Activated CD4-positive, alpha-beta memory T cell treated with anti-CD3 and anti-CD28 coated beads for 36 hours (primary cell): Measurements from ENCODE around the gene CEL. TPM values are rescaled to one million over a fixed set of nuclear protein-coding genes. Genes with fewer than 3 reads are reported as not detected.

Source experiments
- CTCF ChIA-PET: fragments of 350-600 bp; sonication (Branson Sonifier 250); formaldehyde crosslinking; loops from one replicate; lab custom pipeline; 2021; ENCODE audit warnings: antibody characterized with exemption, inconsistent platforms; lab: Charles Lee
- POLR2A ChIA-PET: fragments of 350-600 bp; sonication (Branson Sonifier 250); formaldehyde crosslinking; loops from one replicate; lab custom pipeline; 2021; ENCODE audit warnings: antibody characterized with exemption; lab: Charles Lee
- DNase-seq: peaks from one replicate; pipeline ENCODE4 v3.0.0-alpha.2; 2020
- H3K27ac Mint-ChIP-seq: one replicate; pipeline ENCODE4 v1.8.0; 2021; ENCODE audit warnings: mixed read lengths
- H3K27me3 Mint-ChIP-seq: one replicate; pipeline ENCODE4 v1.8.0; 2021; ENCODE audit warnings: mixed read lengths
- H3K36me3 Mint-ChIP-seq: one replicate; pipeline ENCODE4 v1.8.0; 2021; ENCODE audit warnings: mixed read lengths
- H3K4me1 Mint-ChIP-seq: one replicate; pipeline ENCODE4 v1.8.0; 2021; ENCODE audit warnings: low read depth, mixed read lengths
- H3K4me3 Mint-ChIP-seq: one replicate; pipeline ENCODE4 v1.8.0; 2021; ENCODE audit warnings: mild to moderate bottlenecking, mixed read lengths
- H3K9me3 Mint-ChIP-seq: one replicate; pipeline ENCODE4 v1.8.0; 2021; ENCODE audit warnings: mixed read lengths
- intact Hi-C: fragments of 100-400 bp; cut with micrococcal nuclease; formaldehyde crosslinking; loops from one replicate; pipeline ENCODE4 v1.15.1; 2023
- total RNA-seq, 2 experiments: library from RNA; stranded (reverse); gene quantifications; one replicate each; pipeline ENCODE4 v1.2.3, GENCODE V29; 2021

CEL gene
- total RNA-seq, 2 experiments from 2014 or later = 0.88 to 1.0 TPM

- H3K4me3 Mint-ChIP-seq = no peak overlapping the region
- no peaks in the 10 kb centered on the region for H3K27me3 Mint-ChIP-seq
- intact Hi-C loops = no loop called here
- H3K27ac Mint-ChIP-seq = no peak overlapping the region
- DNase-seq = no peak
- ChIA-PET CTCF (no interaction called here), POLR2A (no interaction called here)
- no peaks in the 10 kb centered on the region for H3K9me3 Mint-ChIP-seq
- peaks cover 44% of the 10 kb centered on the region for H3K36me3 Mint-ChIP-seq
- H3K4me1 Mint-ChIP-seq = peaks cover 7% of the 10 kb centered on the region
Observed at GRCh38 chr9:133046900-133047295, 14.9 kb upstream of the CEL start.

GRCh38 chr9:133048595-133048994, 13.2 kb upstream of the CEL start:
- ChIA-PET CTCF (interaction anchor here (0.7 to 1.7 kb wide), 5 partner anchors 27 to 118 kb away, joined by 3 to 8 read pairs (median 3); no protein-coding TSS in a partner anchor), POLR2A (no interaction called here)
- no peaks in the 10 kb centered on the region for H3K27me3 Mint-ChIP-seq
- H3K36me3 Mint-ChIP-seq = peaks cover 36% of the 10 kb centered on the region
- H3K27ac Mint-ChIP-seq = no peak overlapping the region
- H3K4me1 Mint-ChIP-seq = peaks cover 7% of the 10 kb centered on the region
- no peaks in the 10 kb centered on the region for H3K9me3 Mint-ChIP-seq
- peak; percentile 55 for DNase-seq
- no peak overlapping the region for H3K4me3 Mint-ChIP-seq
- intact Hi-C loops = no loop called here

DNA sequence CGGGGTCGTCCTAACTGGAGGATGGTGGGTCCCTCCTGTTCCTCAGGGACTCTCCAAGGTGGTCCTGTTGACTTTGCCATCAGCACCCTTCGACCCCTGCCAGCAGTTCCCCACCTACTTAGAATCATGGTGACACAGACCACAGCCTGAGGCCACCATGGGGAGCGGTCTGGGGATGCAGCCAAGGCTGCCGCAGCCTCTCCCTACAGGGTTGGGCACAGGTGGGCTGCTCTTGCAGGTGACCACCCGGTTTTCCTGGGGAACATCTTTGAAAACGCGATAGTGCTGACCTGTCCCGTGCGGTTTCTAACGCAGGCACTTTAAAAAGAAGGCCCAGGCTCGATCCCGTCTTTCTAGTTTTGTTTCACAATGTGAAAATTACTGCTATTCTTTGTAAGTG, 12.7 kb upstream of the CEL start:
- CTCF ChIA-PET = interaction anchor here (1.0 to 1.7 kb wide), 4 partner anchors 70 to 118 kb away, joined by 3 to 8 read pairs (median 4); no protein-coding TSS in a partner anchor
- no peaks in the 10 kb centered on the region for H3K27me3 Mint-ChIP-seq
- H3K27ac Mint-ChIP-seq = no peak overlapping the region
- intact Hi-C loops = no loop called here
- H3K9me3 Mint-ChIP-seq = no peaks in the 10 kb centered on the region
- H3K4me1 Mint-ChIP-seq = peaks cover 7% of the 10 kb centered on the region
- POLR2A ChIA-PET = no interaction called here
- DNase-seq = no peak
- H3K4me3 Mint-ChIP-seq = no peak overlapping the region
- peaks cover 38% of the 10 kb centered on the region for H3K36me3 Mint-ChIP-seq

GRCh38 chr9:133050142-133050541, 11.6 kb upstream of the CEL start:
- ChIA-PET POLR2A (no interaction called here), CTCF (interaction anchor here (0.7 to 1.3 kb wide), 2 partner anchors 97 to 99 kb away, joined by 3 to 4 read pairs; no protein-coding TSS in a partner anchor)
- H3K4me3 Mint-ChIP-seq = no peak overlapping the region
- H3K9me3 Mint-ChIP-seq = no peaks in the 10 kb centered on the region
- intact Hi-C loops = no loop called here
- H3K4me1 Mint-ChIP-seq = no peaks in the 10 kb centered on the region
- H3K27me3 Mint-ChIP-seq = no peaks in the 10 kb centered on the region
- no peak overlapping the region for H3K27ac Mint-ChIP-seq
- no peak for DNase-seq
- peaks cover 34% of the 10 kb centered on the region for H3K36me3 Mint-ChIP-seq

- Mint-ChIP-seq H3K4me3 (no peak overlapping the region), H3K36me3 (peaks cover 32% of the 10 kb centered on the region), H3K4me1 (no peaks in the 10 kb centered on the region), H3K27me3 (no peaks in the 10 kb centered on the region), H3K9me3 (no peaks in the 10 kb centered on the region), H3K27ac (no peak overlapping the region)
- no peak for DNase-seq
- ChIA-PET POLR2A (no interaction called here), CTCF (interaction anchor here (0.7 to 1.3 kb wide), 2 partner anchors 97 to 98 kb away, joined by 3 to 4 read pairs; no protein-coding TSS in a partner anchor)
- intact Hi-C loops = no loop called here
Observed at GRCh38 chr9:133050781-133051180, 11.0 kb upstream of the CEL start.

DNA sequence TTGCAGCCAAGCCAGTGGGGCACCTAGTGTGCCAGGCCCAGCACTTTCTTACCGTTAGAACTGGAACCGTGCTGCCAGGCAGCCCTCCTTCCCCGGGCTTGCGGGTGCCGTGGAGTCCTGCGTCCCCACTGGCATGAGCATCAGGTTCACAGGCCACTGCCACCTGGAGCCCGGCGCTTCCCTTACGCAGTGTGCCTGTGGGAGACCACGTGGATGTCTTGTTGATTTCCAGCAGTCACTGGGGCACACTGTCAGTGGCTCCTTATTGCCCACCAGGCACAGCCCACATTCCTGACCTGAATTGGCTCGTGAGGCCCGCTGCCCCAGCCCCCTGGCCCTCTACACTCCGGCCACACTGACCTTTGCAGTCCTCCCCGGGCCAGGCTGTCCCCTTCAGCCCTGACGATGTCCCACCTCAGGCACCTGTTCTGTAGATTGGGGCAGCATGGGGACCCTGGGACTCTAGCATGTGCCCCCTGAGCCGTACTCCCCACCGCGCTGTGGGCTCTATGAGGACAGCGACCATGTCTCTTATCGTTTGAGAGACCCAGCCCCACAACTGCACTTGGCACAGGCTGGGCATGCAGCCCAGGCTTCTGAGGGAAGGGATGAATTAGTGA, 10.4 kb upstream of the CEL start:
- DNase-seq = no peak
- Mint-ChIP-seq H3K27me3 (no peaks in the 10 kb centered on the region), H3K9me3 (no peaks in the 10 kb centered on the region), H3K4me3 (no peak overlapping the region), H3K4me1 (peaks cover 3% of the 10 kb centered on the region), H3K36me3 (peaks cover 34% of the 10 kb centered on the region), H3K27ac (no peak overlapping the region)
- ChIA-PET CTCF (interaction anchor here (0.7 to 1.3 kb wide), 2 partner anchors 29 to 96 kb away, joined by 4 read pairs; no protein-coding TSS in a partner anchor), POLR2A (no interaction called here)
- intact Hi-C loops = no loop called here

DNA sequence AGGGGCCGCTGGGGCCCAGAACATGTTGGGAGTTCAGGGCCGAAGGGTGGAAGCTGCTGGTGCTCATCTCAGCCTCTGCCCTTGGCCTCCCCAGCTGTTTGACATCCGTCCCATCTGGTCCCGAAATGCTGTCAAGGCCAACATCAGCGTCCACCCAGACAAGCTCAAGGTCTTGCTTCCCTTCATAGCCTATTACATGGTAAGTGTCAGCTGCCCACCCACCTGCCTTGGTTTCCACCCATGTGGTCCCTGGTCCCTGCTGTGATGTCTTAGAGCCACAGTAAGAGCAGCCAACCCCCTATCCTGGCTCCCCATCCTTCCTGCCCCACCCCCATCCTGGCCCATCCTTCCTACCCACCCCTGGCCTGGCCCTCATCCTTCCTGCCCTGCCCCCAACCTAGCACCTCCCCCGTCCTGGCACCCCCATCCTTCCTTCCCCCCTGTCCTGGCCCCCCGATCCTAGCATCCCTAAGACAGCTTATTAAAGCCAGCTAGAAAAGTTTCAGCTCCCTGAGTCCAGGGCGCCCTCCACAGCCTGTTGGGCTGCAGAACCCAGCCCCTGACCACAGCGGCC, 9.7 kb upstream of the CEL start:
- no peak overlapping the region for H3K27ac Mint-ChIP-seq

DNA sequence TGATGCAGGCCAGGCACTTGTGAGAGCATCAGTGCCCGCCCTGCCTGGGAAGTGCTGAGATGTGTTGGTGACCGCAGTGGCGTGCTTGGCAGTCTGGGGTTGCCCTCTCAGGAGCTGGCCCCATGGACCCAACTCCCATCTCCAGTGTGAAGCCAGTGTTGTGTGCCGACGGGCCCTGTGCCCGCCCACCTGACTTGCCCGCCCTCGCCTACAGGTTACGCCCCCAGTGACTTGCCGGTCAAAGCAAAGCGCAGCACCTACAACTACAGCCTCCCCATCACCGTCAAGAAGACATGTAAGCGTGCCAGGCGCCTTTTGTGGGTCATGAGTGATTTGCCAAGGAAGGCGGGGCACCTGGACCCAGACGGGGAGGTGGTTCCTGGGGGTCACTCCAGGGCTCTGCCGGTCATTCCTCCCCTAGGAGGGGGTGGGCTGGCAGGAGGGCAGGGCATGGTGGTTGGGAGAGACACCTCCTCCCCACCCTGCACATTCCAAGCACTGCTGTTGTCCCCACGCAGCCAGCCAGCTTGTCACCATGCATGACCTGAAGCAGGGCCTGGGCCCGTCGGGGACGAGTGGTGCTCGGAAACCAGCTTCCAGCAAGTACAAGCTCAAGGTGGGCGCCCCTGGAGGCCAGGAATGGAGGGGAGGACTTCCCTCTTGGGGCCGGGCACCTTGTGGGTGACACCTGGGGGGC, 7.4 kb upstream of the CEL start:
- no peaks in the 10 kb centered on the region for H3K9me3 Mint-ChIP-seq
- no peaks in the 10 kb centered on the region for H3K27me3 Mint-ChIP-seq
- CTCF ChIA-PET = no interaction called here
- DNase-seq = no peak
- H3K4me3 Mint-ChIP-seq = no peak overlapping the region
- peaks cover 22% of the 10 kb centered on the region for H3K4me1 Mint-ChIP-seq
- no peak overlapping the region for H3K27ac Mint-ChIP-seq
- peaks cover 38% of the 10 kb centered on the region for H3K36me3 Mint-ChIP-seq
- intact Hi-C loops = no loop called here
- POLR2A ChIA-PET = no interaction called here

More for the DNA sequence above, 9.7 kb upstream of the CEL start:
- Mint-ChIP-seq H3K27me3 (no peaks in the 10 kb centered on the region), H3K4me3 (no peak overlapping the region), H3K9me3 (no peaks in the 10 kb centered on the region), H3K36me3 (peaks cover 32% of the 10 kb centered on the region), H3K4me1 (peaks cover 5% of the 10 kb centered on the region)
- ChIA-PET CTCF (interaction anchor here (0.7 to 1.3 kb wide), 2 partner anchors 30 to 95 kb away, joined by 4 read pairs; no protein-coding TSS in a partner anchor), POLR2A (no interaction called here)
- intact Hi-C loops = no loop called here
- no peak for DNase-seq

GRCh38 chr9:133054966-133055365, 6.8 kb upstream of the CEL start:
- H3K27me3 Mint-ChIP-seq = no peaks in the 10 kb centered on the region
- peaks cover 31% of the 10 kb centered on the region for H3K36me3 Mint-ChIP-seq
- H3K9me3 Mint-ChIP-seq = no peaks in the 10 kb centered on the region
- POLR2A ChIA-PET = no interaction called here
- H3K4me1 Mint-ChIP-seq = peaks cover 28% of the 10 kb centered on the region
- no peak overlapping the region for H3K4me3 Mint-ChIP-seq
- DNase-seq = no peak
- intact Hi-C loops = no loop called here
- H3K27ac Mint-ChIP-seq = no peak overlapping the region
- CTCF ChIA-PET = no interaction called here

DNA sequence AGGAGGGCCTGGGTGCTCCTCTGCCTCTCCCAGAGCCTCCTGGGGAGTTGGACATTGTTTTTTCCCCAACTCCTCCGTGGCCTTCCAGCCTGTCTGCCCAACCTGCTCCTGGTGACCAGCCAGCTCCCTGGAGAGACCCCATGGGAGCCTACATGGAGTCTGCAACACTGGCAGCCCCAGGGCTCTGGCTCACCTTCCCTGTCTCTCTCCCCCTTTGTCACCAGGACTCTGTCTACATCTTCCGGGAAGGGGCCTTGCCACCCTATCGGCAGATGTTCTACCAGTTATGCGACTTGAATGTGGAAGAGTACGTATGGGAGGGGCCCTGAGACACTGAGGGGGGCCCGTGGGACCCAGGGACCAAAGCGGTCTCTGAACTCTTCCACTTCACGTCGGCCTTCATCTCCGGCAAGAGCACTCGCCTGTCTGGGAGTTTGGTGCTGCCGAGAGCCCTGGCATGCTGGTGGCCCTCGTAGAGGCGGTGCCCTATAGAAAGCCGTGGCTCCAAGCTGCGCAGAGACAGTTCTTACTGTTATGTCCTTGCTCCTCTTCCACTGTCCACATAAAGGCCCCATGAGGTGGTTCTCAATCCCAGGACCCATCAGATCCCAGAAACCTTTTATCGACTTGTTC, 5.9 kb upstream of the CEL start:
- intact Hi-C loops = no loop called here
- H3K27ac Mint-ChIP-seq = no peak overlapping the region

DNA sequence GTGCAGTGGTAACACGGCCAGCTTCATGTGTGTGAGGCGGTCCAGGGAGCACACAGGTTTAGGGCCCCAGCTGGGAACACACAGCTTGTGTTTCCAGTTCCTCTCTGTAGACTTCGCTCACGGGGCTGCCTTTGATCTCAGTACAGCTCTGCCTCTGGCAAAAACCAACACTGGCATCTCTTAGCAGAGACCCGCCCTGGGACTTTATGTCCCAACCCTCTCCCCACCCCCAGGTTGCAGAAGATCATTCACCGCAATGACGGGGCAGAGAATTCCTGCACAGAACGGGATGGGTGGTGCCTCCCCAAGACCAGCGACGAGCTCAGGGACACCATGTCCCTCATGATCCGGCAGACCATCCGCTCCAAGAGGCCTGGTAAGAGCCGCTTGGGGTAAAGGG, 5.2 kb upstream of the CEL start:
- Mint-ChIP-seq H3K4me3 (no peak overlapping the region), H3K9me3 (no peaks in the 10 kb centered on the region), H3K27me3 (no peaks in the 10 kb centered on the region), H3K27ac (no peak overlapping the region), H3K4me1 (peaks cover 30% of the 10 kb centered on the region), H3K36me3 (peaks cover 25% of the 10 kb centered on the region)
- ChIA-PET CTCF (interaction anchor here (0.6 kb wide), 1 partner anchor 46 kb away, joined by 3 read pairs; no protein-coding TSS in a partner anchor), POLR2A (interaction anchor here (1.4 kb wide), 1 partner anchor 11 kb away, joined by 3 read pairs; no protein-coding TSS in a partner anchor)
- intact Hi-C loops = no loop called here
- no peak for DNase-seq

More for the DNA sequence above, 5.9 kb upstream of the CEL start:
- no peaks in the 10 kb centered on the region for H3K9me3 Mint-ChIP-seq
- ChIA-PET CTCF (interaction anchor here (0.6 kb wide), 1 partner anchor 46 kb away, joined by 3 read pairs; no protein-coding TSS in a partner anchor), POLR2A (no interaction called here)
- H3K36me3 Mint-ChIP-seq = peaks cover 27% of the 10 kb centered on the region
- H3K4me3 Mint-ChIP-seq = no peak overlapping the region
- DNase-seq = no peak
- H3K27me3 Mint-ChIP-seq = no peaks in the 10 kb centered on the region
- peaks cover 30% of the 10 kb centered on the region for H3K4me1 Mint-ChIP-seq

DNA sequence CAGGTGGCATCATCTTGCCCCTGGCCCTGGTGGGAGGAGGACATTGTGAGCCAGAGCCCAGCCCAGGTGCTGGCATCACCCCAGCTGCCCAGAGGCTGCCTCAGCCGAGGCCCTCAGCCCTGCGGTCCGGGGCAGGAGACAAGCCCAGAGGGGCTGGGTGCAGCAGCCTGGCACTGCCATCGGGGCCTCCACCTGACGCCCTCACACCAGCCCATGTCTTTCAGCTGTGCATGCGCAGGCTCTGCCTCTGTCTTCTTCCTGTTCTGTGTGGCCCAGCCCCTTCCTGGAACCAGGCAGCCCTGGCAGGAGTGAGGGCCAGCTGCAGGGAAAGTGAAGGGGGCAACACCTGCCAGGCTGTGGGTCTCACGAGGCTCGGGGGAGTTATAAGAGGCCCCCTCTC, 4.8 kb upstream of the CEL start:
- ChIA-PET POLR2A (interaction anchor here (1.4 kb wide), 1 partner anchor 10 kb away, joined by 3 read pairs; no protein-coding TSS in a partner anchor), CTCF (no interaction called here)
- Mint-ChIP-seq H3K27ac (no peak overlapping the region), H3K4me3 (no peak overlapping the region), H3K27me3 (no peaks in the 10 kb centered on the region), H3K9me3 (no peaks in the 10 kb centered on the region), H3K36me3 (peaks cover 25% of the 10 kb centered on the region), H3K4me1 (peaks cover 30% of the 10 kb centered on the region)
- intact Hi-C loops = no loop called here
- DNase-seq = no peak
